ENCODE measurements around the gene GJC1. TPM values are rescaled to one million over a fixed set of nuclear protein-coding genes. Genes with fewer than 3 reads are reported as not detected.

The GJC1 gene
- total and polyA plus RNA-seq, 9 of the 15 experiments (the other 6 are each of a cell fraction or from before 2014, with no cell fraction given) = 0.04 to 1.4 (median 0.18) TPM; not detected in 1

- Histone ChIP-seq H2AFZ (ENCODE audit: low read depth, low read length) (no peak overlapping the region), H3K79me2 (ENCODE audit: control insufficient read depth, insufficient read depth, low read length) (no peaks in the 10 kb centered on the region), H3K36me3 (ENCODE audit: control insufficient read depth, insufficient read depth, low read length) (no peaks in the 10 kb centered on the region), H4K20me1 (replicated peaks; ENCODE audit: control insufficient read depth, insufficient read depth, low read length) (no peaks in the 10 kb centered on the region), H3K4me1 (replicated peaks in 1 of 2; ENCODE audit: control insufficient read depth in 2 of 2, insufficient read depth in 2 of 2, low read length in 2 of 2) (peaks cover 0 to 33% of the 10 kb centered on the region in 2 experiments; a peak in 2 of 5 replicates), H3K4me3 (no peak overlapping the region), H3K9me1 (ENCODE audit: control insufficient read depth, insufficient read depth, low read length) (no peaks in the 10 kb centered on the region), H3K27ac (ENCODE audit: extremely low read depth, low read depth, low read length) (no peak overlapping the region), H3K4me2 (ENCODE audit: insufficient read depth, low read length) (no peak overlapping the region), H3K27me3 (ENCODE audit: control insufficient read depth in 2 of 2, insufficient read depth in 2 of 2, low read length in 2 of 2) (peaks cover under 1 to 29% of the 10 kb centered on the region in 2 experiments; a peak in 3 of 5 replicates), H3K9ac (ENCODE audit: insufficient read depth in 1 of 2, low read depth in 2 of 2, low read length in 2 of 2) (peak overlapping the region in 1 of 2 experiments; percentile 45; a peak in 2 of 4 replicates), H3K9me3 (replicated peaks; ENCODE audit: control insufficient read depth, insufficient read depth, low read depth, low read length) (no peaks in the 10 kb centered on the region)
- no peak for FAIRE-seq
- TF ChIP-seq SPI1 (IDR thresholded peaks at IDR 0.05; ENCODE audit: borderline replicate concordance, low read depth, low read length) (peak; percentile 84), ARNT (IDR thresholded peaks at IDR 0.05) (no peak), CBFA2T2 (conservative IDR thresholded peaks at IDR 0.05) (peak; percentile 40), CBX8 (IDR thresholded peaks at IDR 0.05; ENCODE audit: borderline replicate concordance, extremely low read depth, low read depth, low read length, poor library complexity, severe bottlenecking) (no peak), BRF1 (IDR thresholded peaks at IDR 0.05; ENCODE audit: borderline replicate concordance, extremely low read depth, insufficient read length) (no peak), ZKSCAN8 (CRISPR knock-in tag; IDR thresholded peaks at IDR 0.05) (no peak), BCLAF1 (IDR thresholded peaks at IDR 0.05; ENCODE audit: borderline replicate concordance in 1 of 2, control insufficient read depth in 1 of 2, low read depth in 2 of 2, low read length in 1 of 2) (no peak), TFAP4 (CRISPR knock-in tag; IDR thresholded peaks at IDR 0.05; ENCODE audit: borderline replicate concordance) (peak; percentile 79), CBFA2T3 (IDR thresholded peaks at IDR 0.05) (peak; percentile 60), TRIM24 (IDR thresholded peaks at IDR 0.05) (0 out of 4 replicates have a peak, but pooled peaks of 1 of the 2 experiments have one; percentile 13), KLF16 (IDR thresholded peaks at IDR 0.05) (peak; percentile 69), BCOR (IDR thresholded peaks at IDR 0.05) (no peak), HINFP (tag; conservative IDR thresholded peaks at IDR 0.05; ENCODE audit: low read depth) (no peak)
- BruUV-seq (replicated peaks) = no TSS peak
- intact Hi-C loops (cut with micrococcal nuclease) = no loop called here
- no peak for DNase-seq (ENCODE audit: extremely low read depth in 1 of 4, low spot score in 3 of 4)
- in situ Hi-C loops (cut with MboI) = no loop called here
- POLR2A ChIA-PET = no interaction called here
- CTCF ChIA-PET (ENCODE audit: low intra/inter-chr PET ratio) = no interaction called here
- WGBS (ENCODE audit: insufficient coverage, low coverage, missing lambda C conversion rate) = 0% methylated on average over 2 of the region's 4 CpGs
- ATAC-seq = peak; percentile 13; the same call in 2 of the 3 replicates
These were observed 62.6 kb downstream of the GJC1 start for GRCh38 chr17:44767493-44767892.
